H9 (cell line): Measurements from ENCODE around the gene ERCC6L2. TPM values are rescaled to one million over a fixed set of nuclear protein-coding genes. Genes with fewer than 3 reads are reported as not detected.

Experiments used
- DNase-seq: peaks from one replicate; pipeline ENCODE4 v3.0.0-alpha.2; 2017
- H2AFZ ChIP-seq: one replicate; pipeline ENCODE4 v1.6.1; 2013; ENCODE audit warnings: mild to moderate bottlenecking, low read length, control low read depth, moderate library complexity
- H2AK5ac ChIP-seq: 2 replicates; pipeline ENCODE4 v1.6.1; 2013; ENCODE audit warnings: low read length, control low read depth, mixed read lengths; ENCODE audit not compliant: insufficient read length
- H2BK120ac ChIP-seq: one replicate; pipeline ENCODE4 v1.6.1; 2013; ENCODE audit warnings: low read depth, mild to moderate bottlenecking, low read length, control low read depth, inconsistent platforms; ENCODE audit not compliant: poor library complexity, severe bottlenecking
- H2BK12ac ChIP-seq: 2 replicates; pipeline ENCODE4 v1.6.1; 2013; ENCODE audit warnings: low read length, control low read depth, mixed read lengths, low read depth; ENCODE audit not compliant: insufficient read length
- H2BK15ac ChIP-seq: 2 replicates; pipeline ENCODE4 v1.6.1; 2013; ENCODE audit warnings: low read depth, low read length, control low read depth
- H2BK20ac ChIP-seq: one replicate; pipeline ENCODE4 v1.6.1; 2013; ENCODE audit warnings: low read depth, mild to moderate bottlenecking, low read length, control low read depth, inconsistent platforms; ENCODE audit not compliant: poor library complexity, severe bottlenecking
- H2BK5ac ChIP-seq: 2 replicates; pipeline ENCODE4 v1.6.1; 2013; ENCODE audit warnings: low read length, control low read depth, mixed read lengths; ENCODE audit not compliant: insufficient read length
- H3K14ac ChIP-seq: 2 replicates; pipeline ENCODE4 v1.6.1; 2013; ENCODE audit warnings: low read length, control low read depth; ENCODE audit not compliant: insufficient read depth
- H3K18ac ChIP-seq: 2 replicates; pipeline ENCODE4 v1.6.1; 2013; ENCODE audit warnings: low read depth, mild to moderate bottlenecking, mixed read lengths, low read length, control low read depth; ENCODE audit not compliant: insufficient read length
- H3K23ac ChIP-seq: 2 replicates; pipeline ENCODE4 v1.6.1; 2013; ENCODE audit warnings: low read length, control low read depth, mixed read lengths, low read depth; ENCODE audit not compliant: insufficient read length
- H3K23me2 ChIP-seq: 2 replicates; pipeline ENCODE4 v1.6.1; 2013; ENCODE audit warnings: low read depth, mild to moderate bottlenecking, mixed read lengths, low read length, control low read depth; ENCODE audit not compliant: insufficient read length, poor library complexity, severe bottlenecking
- H3K27ac ChIP-seq: 2 replicates; pipeline ENCODE4 v1.5.1; 2013; ENCODE audit warnings: low read length, control low read depth, mixed read lengths, low read depth; ENCODE audit not compliant: insufficient read length
- H3K27me3 ChIP-seq: 2 replicates; pipeline ENCODE4 v1.6.1; 2013; ENCODE audit warnings: low read length, control low read depth, inconsistent platforms; ENCODE audit not compliant: insufficient read depth
- H3K4ac ChIP-seq: 2 replicates; pipeline ENCODE4 v1.6.1; 2013; ENCODE audit warnings: low read depth, mild to moderate bottlenecking, control low read depth, inconsistent platforms, low read length, moderate library complexity
- H3K4me1 ChIP-seq: 2 replicates; pipeline ENCODE4 v1.6.1; 2013; ENCODE audit warnings: low read length, control low read depth, inconsistent platforms; ENCODE audit not compliant: insufficient read depth
- H3K4me2 ChIP-seq: 2 replicates; pipeline ENCODE4 v1.6.1; 2013; ENCODE audit warnings: low read length, control low read depth, mixed read lengths; ENCODE audit not compliant: insufficient read length, insufficient read depth
- H3K56ac ChIP-seq: 2 replicates; pipeline ENCODE4 v1.6.1; 2013; ENCODE audit warnings: low read depth, mild to moderate bottlenecking, mixed read lengths, low read length, control low read depth; ENCODE audit not compliant: insufficient read length
- H3K79me1 ChIP-seq: 2 replicates; pipeline ENCODE4 v1.6.1; 2013; ENCODE audit warnings: low read depth, mild to moderate bottlenecking, moderate library complexity, low read length, control low read depth, inconsistent platforms; ENCODE audit not compliant: insufficient read depth, poor library complexity, severe bottlenecking
- H3K79me2 ChIP-seq: 2 replicates; pipeline ENCODE4 v1.6.1; 2013; ENCODE audit warnings: low read length, control low read depth, inconsistent platforms; ENCODE audit not compliant: insufficient read depth
- H3K9ac ChIP-seq: 2 replicates; pipeline ENCODE4 v1.6.1; 2013; ENCODE audit warnings: low read length, control low read depth, mixed read lengths; ENCODE audit not compliant: insufficient read length; ENCODE audit errors: extremely low read depth
- H3K9me3 ChIP-seq: one replicate; pipeline ENCODE4 v1.6.1; 2013; ENCODE audit warnings: low read depth, low read length, inconsistent platforms; ENCODE audit not compliant: control insufficient read depth
- H3T11ph ChIP-seq: one replicate; pipeline ENCODE4 v1.6.1; 2013; ENCODE audit warnings: mild to moderate bottlenecking, low read length, control low read depth, inconsistent platforms
- H4K20me1 ChIP-seq: one replicate; pipeline ENCODE4 v1.6.1; 2013; ENCODE audit not compliant: control insufficient read depth, insufficient read length, insufficient read depth
- H4K5ac ChIP-seq: 2 replicates; pipeline ENCODE4 v1.6.1; 2013; ENCODE audit warnings: low read depth, mild to moderate bottlenecking, mixed read lengths, low read length, control low read depth; ENCODE audit not compliant: insufficient read length
- H4K8ac ChIP-seq: replicated peaks from 2 replicates; pipeline ENCODE4 v1.6.1; 2013; ENCODE audit warnings: low read length, control low read depth, mixed read lengths, low read depth; ENCODE audit not compliant: insufficient read length
- H4K91ac ChIP-seq: 2 replicates; pipeline ENCODE4 v1.6.1; 2013; ENCODE audit warnings: low read depth, mild to moderate bottlenecking, moderate library complexity, mixed read lengths, low read length, control low read depth; ENCODE audit not compliant: insufficient read length
- H3K27ac Mint-ChIP-seq, 3 experiments: 2 replicates in 2 of 3; 3 replicates in 1 of 3; pipeline ENCODE4 v1.8.0; 2020 to 2021; ENCODE audit warnings: mixed read lengths in 3 of 3, mild to moderate bottlenecking in 1 of 3, moderate library complexity in 1 of 3
- H3K27me3 Mint-ChIP-seq: 2 replicates; pipeline ENCODE4 v1.8.0; 2021; ENCODE audit warnings: low read depth, mild to moderate bottlenecking, moderate library complexity, mixed read lengths
- H3K36me3 Mint-ChIP-seq, 3 experiments: 2 replicates in 2 of 3; 3 replicates in 1 of 3; pipeline ENCODE4 v1.8.0; 2020 to 2021; ENCODE audit warnings: low read depth in 3 of 3, mixed read lengths in 3 of 3; ENCODE audit not compliant: insufficient read depth in 1 of 3
- H3K4me1 Mint-ChIP-seq, 2 experiments: 2 replicates each; pipeline ENCODE4 v1.8.0; 2020; ENCODE audit warnings: mixed read lengths in 2 of 2
- H3K4me3 Mint-ChIP-seq, 2 experiments: 2 replicates in 1 of 2; 3 replicates in 1 of 2; pipeline ENCODE4 v1.8.0; 2020 to 2021; ENCODE audit warnings: mild to moderate bottlenecking in 2 of 2, mixed read lengths in 2 of 2, moderate library complexity in 1 of 2
- H3K9me3 Mint-ChIP-seq, 2 experiments: 2 replicates in 1 of 2; 3 replicates in 1 of 2; pipeline ENCODE4 v1.8.0; 2020; ENCODE audit warnings: mild to moderate bottlenecking in 2 of 2, mixed read lengths in 2 of 2, moderate library complexity in 1 of 2
- WGBS: extraction: QIAGEN DNeasy Blood & Tissue Kit; methylation state at CpG from one replicate; pipeline ENCODE4 v1.1.7; 2013; ENCODE audit warnings: missing lambda C conversion rate, low lambda C conversion rate, mixed read lengths; ENCODE audit not compliant: insufficient read length; ENCODE audit errors: extremely low coverage; 5-methylcytosine and 5-hydroxymethylcytosine counted together
- total RNA-seq: library from RNA; stranded (reverse); gene quantifications from 2 replicates; pipeline ENCODE4 v1.2.1, GENCODE V29; 2021
- TF ChIP-seq, protein P1 (sequence below): fragments of 200-600 bp; sonication (generic); conservative IDR thresholded peaks from 3 replicates; pipeline ENCODE4 v1.8.0; 2021; ENCODE audit warnings: antibody characterized with exemption, mild to moderate bottlenecking

The ERCC6L2 gene
- total RNA-seq, 1 experiment from 2014 or later, result 57.7 TPM

DNA sequence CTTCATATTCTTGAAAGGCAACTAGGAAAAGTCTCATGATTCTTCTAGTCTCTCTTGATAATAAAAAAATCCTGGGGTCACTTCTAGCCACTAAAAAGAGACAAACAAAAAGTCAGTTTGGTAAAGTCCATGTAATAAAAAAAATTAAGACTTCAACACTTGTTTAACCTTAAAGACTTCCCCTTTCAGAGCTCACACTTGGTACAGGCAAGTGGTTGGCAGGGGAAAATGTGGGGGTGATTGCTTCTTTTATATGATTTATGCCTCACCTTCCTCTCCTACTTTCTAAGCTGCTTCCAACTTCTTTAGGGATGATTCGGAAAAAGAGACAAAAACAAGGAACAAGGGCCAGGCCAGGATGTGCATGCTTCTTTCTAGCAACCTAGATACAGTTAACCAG is 5.1 kb upstream of the ERCC6L2 start:
- no peak overlapping the region for H3K56ac ChIP-seq
- H2BK12ac ChIP-seq, result no peak overlapping the region
- H2BK20ac ChIP-seq, result no peak overlapping the region
- H4K8ac ChIP-seq, result no peak overlapping the region
- no peak overlapping the region for H3K4ac ChIP-seq
- H3K23ac ChIP-seq, result no peak overlapping the region
- no peaks in the 10 kb centered on the region for H3K27me3 ChIP-seq
- H2BK120ac ChIP-seq, result no peak overlapping the region
- H4K20me1 ChIP-seq, result no peaks in the 10 kb centered on the region
- H3K4me1 Mint-ChIP-seq, result peaks cover 7 to 9% of the 10 kb centered on the region in 2 experiments
- no peak overlapping the region for H4K5ac ChIP-seq
- no peaks in the 10 kb centered on the region for H3K9me3 ChIP-seq
- no peak overlapping the region for H3K18ac ChIP-seq
- no peaks in the 10 kb centered on the region for H3K79me1 ChIP-seq
- no peak overlapping the region for H4K91ac ChIP-seq
- TF ChIP-seq, protein P1, sequence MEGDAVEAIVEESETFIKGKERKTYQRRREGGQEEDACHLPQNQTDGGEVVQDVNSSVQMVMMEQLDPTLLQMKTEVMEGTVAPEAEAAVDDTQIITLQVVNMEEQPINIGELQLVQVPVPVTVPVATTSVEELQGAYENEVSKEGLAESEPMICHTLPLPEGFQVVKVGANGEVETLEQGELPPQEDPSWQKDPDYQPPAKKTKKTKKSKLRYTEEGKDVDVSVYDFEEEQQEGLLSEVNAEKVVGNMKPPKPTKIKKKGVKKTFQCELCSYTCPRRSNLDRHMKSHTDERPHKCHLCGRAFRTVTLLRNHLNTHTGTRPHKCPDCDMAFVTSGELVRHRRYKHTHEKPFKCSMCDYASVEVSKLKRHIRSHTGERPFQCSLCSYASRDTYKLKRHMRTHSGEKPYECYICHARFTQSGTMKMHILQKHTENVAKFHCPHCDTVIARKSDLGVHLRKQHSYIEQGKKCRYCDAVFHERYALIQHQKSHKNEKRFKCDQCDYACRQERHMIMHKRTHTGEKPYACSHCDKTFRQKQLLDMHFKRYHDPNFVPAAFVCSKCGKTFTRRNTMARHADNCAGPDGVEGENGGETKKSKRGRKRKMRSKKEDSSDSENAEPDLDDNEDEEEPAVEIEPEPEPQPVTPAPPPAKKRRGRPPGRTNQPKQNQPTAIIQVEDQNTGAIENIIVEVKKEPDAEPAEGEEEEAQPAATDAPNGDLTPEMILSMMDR, result no peak
- no peak overlapping the region for H2BK15ac ChIP-seq
- WGBS, result no CpG with 5 or more reads among the region's 1 CpG
- H3K4me2 ChIP-seq, result no peak overlapping the region
- no peak overlapping the region; a peak in 1 of 7 replicates for H3K27ac Mint-ChIP-seq
- H3K79me2 ChIP-seq, result peaks cover 4% of the 10 kb centered on the region; the same call in 1 of the 2 replicates
- no peak overlapping the region for H2AK5ac ChIP-seq
- no peak overlapping the region for H3K14ac ChIP-seq
- no peaks in the 10 kb centered on the region for H3K27me3 Mint-ChIP-seq
- peaks cover 6% of the 10 kb centered on the region for H3K23me2 ChIP-seq
- no peak overlapping the region for H2BK5ac ChIP-seq
- no peak overlapping the region for H2AFZ ChIP-seq
- H3T11ph ChIP-seq, result no peak overlapping the region
- H3K9me3 Mint-ChIP-seq, result no peaks in the 10 kb centered on the region
- no peak overlapping the region for H3K9ac ChIP-seq
- H3K36me3 Mint-ChIP-seq, result peaks cover 0 to 5% (median 3%) of the 10 kb centered on the region in 3 experiments; a peak in 2 of 7 replicates
- H3K27ac ChIP-seq, result no peak overlapping the region
- peaks cover 3% of the 10 kb centered on the region; the same call in 1 of the 2 replicates for H3K4me1 ChIP-seq
- H3K4me3 Mint-ChIP-seq, result no peak overlapping the region
- no peak for DNase-seq
